Upper lobe of left lung (tissue), 6 donors: ENCODE data around the gene CCDC201. TPM values are rescaled to one million over a fixed set of nuclear protein-coding genes. Genes with fewer than 3 reads are reported as not detected.

Experiments used
- ATAC-seq, 2 donors: fragments of 200-7000 bp; cut with Tn5 transposase; one replicate each; pipeline ENCODE4 v1.9.1; 2022; ENCODE audit warnings: mild to moderate bottlenecking in 2 of 2, moderate library complexity in 2 of 2; ENCODE audit not compliant: low FRiP score in 2 of 2
- DNase-seq, 2 donors: peaks; one replicate each; pipeline ENCODE4 v3.0.0-alpha.2; 2019 to 2020
- H3K27ac ChIP-seq, 4 donors: fragments of 200-600 bp; sonication (generic); one replicate each; pipeline ENCODE4 v1.5.1; 2016 to 2019
- H3K27me3 ChIP-seq, 4 donors: fragments of 200-600 bp; sonication (generic); one replicate each; pipeline ENCODE4 v1.5.1; 2017 to 2019
- H3K36me3 ChIP-seq, 4 donors: fragments of 200-600 bp; sonication (generic); one replicate each; pipeline ENCODE4 v1.5.1; 2016 to 2019
- H3K4me1 ChIP-seq, 4 donors: fragments of 200-600 bp; sonication (generic); one replicate each; pipeline ENCODE4 v1.5.1; 2018 to 2019
- H3K4me3 ChIP-seq, 4 donors: fragments of 200-600 bp; sonication (generic); one replicate each; pipeline ENCODE4 v1.5.1; 2017 to 2019; ENCODE audit warnings: mild to moderate bottlenecking in 2 of 4, moderate library complexity in 1 of 4
- H3K9me3 ChIP-seq, 4 donors: fragments of 200-600 bp; sonication (generic); one replicate each; pipeline ENCODE4 v1.5.1; 2018 to 2019
- CTCF ChIP-seq, 6 experiments: fragments of 450-650 bp in 4 of 6; fragments of 200-600 bp in 2 of 6; sonication (generic) in 2 of 6; IDR thresholded peaks; one replicate each; pipeline ENCODE4 v1.5.1; 2016 to 2019; ENCODE audit warnings: antibody characterized with exemption in 6 of 6
- EP300 ChIP-seq, 4 donors: sonication (generic); formaldehyde crosslinking; IDR thresholded peaks; one replicate each; pipeline ENCODE4 v1.5.1; 2017; ENCODE audit warnings: antibody characterized with exemption in 4 of 4, control low read depth in 2 of 4
- POLR2A ChIP-seq, 4 donors: fragments of 450-650 bp; IDR thresholded peaks; one replicate each; pipeline ENCODE4 v1.5.1; 2016 to 2017; ENCODE audit warnings: antibody characterized with exemption in 4 of 4, mild to moderate bottlenecking in 2 of 4
- POLR2AphosphoS5 ChIP-seq, 2 donors: sonication (generic); formaldehyde crosslinking; IDR thresholded peaks; one replicate each; pipeline ENCODE4 v1.5.1; 2017; ENCODE audit warnings: antibody characterized with exemption in 2 of 2
- WGBS, 2 donors: methylation state at CpG; one replicate each; pipeline ENCODE4 v1.1.5; 2017 to 2018; 5-methylcytosine and 5-hydroxymethylcytosine counted together
- total RNA-seq, 6 donors: library from RNA; depleted of rRNA in 4 of 6; stranded (reverse); fragments of >200 nt in 4 of 6; gene quantifications; one replicate each; pipeline versions ENCODE4 v1.1.0 to v1.2.1, GENCODE V29; 2016 to 2021
- donor health status: DM: no; HTN: no; CAD: no; lungs with moderate emphysema.
- donor health status: DM: no; HTN: yes; CAD: no; lungs with severe emphysema.

The CCDC201 gene
- total RNA-seq, 6 donors from 2014 or later, result not detected

- ATAC-seq (no peak), DNase-seq (no peak)
- Histone ChIP-seq H3K27ac (no peak overlapping the region), H3K27me3 (peaks cover 0 to 19% (median 7%) of the 10 kb centered on the region in 4 donors), H3K36me3 (no peaks in the 10 kb centered on the region), H3K4me3 (no peak overlapping the region), H3K9me3 (no peaks in the 10 kb centered on the region), H3K4me1 (peaks cover 0 to 11% (median 9%) of the 10 kb centered on the region in 4 donors)
- 75 to 76% methylated on average over 9 to 10 of the region's 10 CpGs for WGBS, 2 donors
- TF ChIP-seq POLR2A (IDR thresholded peaks at IDR 0.05) (no peak), POLR2AphosphoS5 (IDR thresholded peaks at IDR 0.05) (no peak), CTCF (IDR thresholded peaks at IDR 0.05) (no peak), EP300 (IDR thresholded peaks at IDR 0.05) (no peak)
These were observed 18.9 kb upstream of the CCDC201 start for GRCh38 chr7:45891462-45892402.

- Histone ChIP-seq H3K27ac (no peak overlapping the region), H3K9me3 (no peaks in the 10 kb centered on the region), H3K27me3 (peaks cover 0 to 19% (median 7%) of the 10 kb centered on the region in 4 donors), H3K4me1 (peaks cover 0 to 11% (median 9%) of the 10 kb centered on the region in 4 donors), H3K36me3 (no peaks in the 10 kb centered on the region), H3K4me3 (no peak overlapping the region)
- no peak for DNase-seq
- no peak for ATAC-seq
- TF ChIP-seq CTCF (IDR thresholded peaks at IDR 0.05) (peak in 5 of 6 experiments; percentile 22 to 50 (median 44)), EP300 (IDR thresholded peaks at IDR 0.05) (no peak), POLR2A (IDR thresholded peaks at IDR 0.05) (no peak), POLR2AphosphoS5 (IDR thresholded peaks at IDR 0.05) (no peak)
- 41 to 43% methylated on average over 6 of the region's 6 CpGs for WGBS, 2 donors
These were observed 18.1 kb upstream of the CCDC201 start for GRCh38 chr7:45890902-45891461.

GRCh38 chr7:45890125-45890901 is 17.4 kb upstream of the CCDC201 start:
- no peak for TF ChIP-seq CTCF (IDR thresholded peaks at IDR 0.05)
- no peak for TF ChIP-seq EP300 (IDR thresholded peaks at IDR 0.05)
- TF ChIP-seq POLR2A (IDR thresholded peaks at IDR 0.05), result no peak
- TF ChIP-seq POLR2AphosphoS5 (IDR thresholded peaks at IDR 0.05), result no peak
- WGBS, 2 donors, result 79 to 83% methylated on average over 8 of the region's 8 CpGs
- DNase-seq (no peak), ATAC-seq (no peak)
- Histone ChIP-seq H3K9me3 (no peaks in the 10 kb centered on the region), H3K4me1 (peaks cover 0 to 11% (median 9%) of the 10 kb centered on the region in 4 donors), H3K36me3 (no peaks in the 10 kb centered on the region), H3K27ac (no peak overlapping the region), H3K4me3 (no peak overlapping the region), H3K27me3 (peaks cover 0 to 19% (median 7%) of the 10 kb centered on the region in 4 donors)

GRCh38 chr7:45889367-45890067 is 16.6 kb upstream of the CCDC201 start:
- DNase-seq (no peak), ATAC-seq (no peak)
- peaks cover 0 to 11% (median 9%) of the 10 kb centered on the region in 4 donors for H3K4me1 ChIP-seq
- H3K27me3 ChIP-seq, result peaks cover 0 to 19% (median 7%) of the 10 kb centered on the region in 4 donors
- no peak overlapping the region for H3K27ac ChIP-seq
- WGBS, 2 donors, result 56 to 57% methylated on average over 8 of the region's 8 CpGs
- no peaks in the 10 kb centered on the region for H3K9me3 ChIP-seq
- no peak overlapping the region for H3K4me3 ChIP-seq
- no peaks in the 10 kb centered on the region for H3K36me3 ChIP-seq
- TF ChIP-seq CTCF (IDR thresholded peaks at IDR 0.05) (no peak), POLR2A (IDR thresholded peaks at IDR 0.05) (no peak), POLR2AphosphoS5 (IDR thresholded peaks at IDR 0.05) (no peak), EP300 (IDR thresholded peaks at IDR 0.05) (no peak)
